PFSK-1 (cell line): ENCODE data around the gene SLC39A1.

ENCODE experiments used
- FOXP2 ChIP-seq: optimal IDR thresholded peaks from 2 replicates; pipeline ENCODE3; 2011; ENCODE audit warnings: borderline replicate concordance, control low read depth, inconsistent platforms; ENCODE audit not compliant: insufficient read depth; ENCODE audit errors: extremely low read length, extremely low read depth
- POLR2AphosphoS5 ChIP-seq: IDR thresholded peaks from 2 replicates; pipeline ENCODE4 v1.6.1; 2012; ENCODE audit warnings: low read depth, mild to moderate bottlenecking, control low read depth, low read length, moderate library complexity
- REST ChIP-seq, 2 experiments: IDR thresholded peaks; 2 replicates each; pipeline versions ENCODE4 v1.6.1 to v1.8.0; 2011 to 2012; ENCODE audit warnings: low read depth in 2 of 2, low read length in 2 of 2, control low read depth in 1 of 2, inconsistent platforms in 1 of 2, mild to moderate bottlenecking in 1 of 2, moderate library complexity in 1 of 2; ENCODE audit not compliant: insufficient read depth in 1 of 2
- SIN3A ChIP-seq: IDR thresholded peaks from 2 replicates; pipeline ENCODE4 v1.6.1; 2012; ENCODE audit warnings: mild to moderate bottlenecking, low read length, moderate library complexity, borderline replicate concordance; ENCODE audit not compliant: insufficient read depth
- TAF1 ChIP-seq: IDR thresholded peaks from 2 replicates; pipeline ENCODE4 v1.6.1; 2012; ENCODE audit warnings: low read length, control low read depth, borderline replicate concordance; ENCODE audit not compliant: insufficient read depth

SLC39A1 gene

GRCh38 chr1:153940756-153941155, 22.6 kb downstream of the SLC39A1 start:
- no peak for TF ChIP-seq SIN3A
- TF ChIP-seq FOXP2, result no peak
- TF ChIP-seq POLR2AphosphoS5, result no peak
- TF ChIP-seq REST (IDR thresholded peaks at IDR 0.05; ENCODE audit: insufficient read depth in 1 of 2, low read depth in 2 of 2, low read length in 2 of 2), result no peak
- TF ChIP-seq TAF1, result no peak

- TF ChIP-seq SIN3A (no peak), TAF1 (no peak), FOXP2 (no peak), POLR2AphosphoS5 (no peak), REST (IDR thresholded peaks at IDR 0.05; ENCODE audit: insufficient read depth in 1 of 2, low read depth in 2 of 2, low read length in 2 of 2) (no peak)
Observed at GRCh38 chr1:153939476-153939875, 23.9 kb downstream of the SLC39A1 start.

GRCh38 chr1:153938996-153939395, 24.3 kb downstream of the SLC39A1 start:
- TF ChIP-seq SIN3A (no peak), TAF1 (no peak), POLR2AphosphoS5 (no peak), FOXP2 (no peak), REST (IDR thresholded peaks at IDR 0.05; ENCODE audit: insufficient read depth in 1 of 2, low read depth in 2 of 2, low read length in 2 of 2) (no peak)

DNA sequence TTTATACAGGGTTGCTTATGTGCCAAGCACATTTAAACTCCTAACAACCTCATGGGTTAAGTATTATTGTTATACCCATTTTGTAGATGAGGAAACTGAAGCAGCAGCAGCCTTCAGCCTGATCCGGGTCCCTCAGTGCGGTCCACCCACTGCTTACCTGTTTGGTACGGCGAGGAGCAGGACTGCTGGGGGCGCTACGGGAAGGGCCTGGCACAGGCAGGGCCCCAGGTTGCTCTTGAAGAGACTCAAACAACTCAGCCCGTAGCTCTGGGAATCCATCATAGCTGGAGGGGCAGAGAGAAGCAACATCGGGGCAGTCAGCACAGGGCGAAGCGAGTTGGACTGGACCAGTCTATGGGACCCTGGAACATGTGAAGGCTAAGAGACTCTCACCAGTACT, 26.0 kb downstream of the SLC39A1 start:
- TF ChIP-seq SIN3A (no peak), FOXP2 (no peak), TAF1 (no peak), REST (IDR thresholded peaks at IDR 0.05; ENCODE audit: insufficient read depth in 1 of 2, low read depth in 2 of 2, low read length in 2 of 2) (no peak), POLR2AphosphoS5 (no peak)
